ENCODE measurements around the gene ECT2. TPM values are rescaled to one million over a fixed set of nuclear protein-coding genes. Genes with fewer than 3 reads are reported as not detected.
"Not testable (repeated sequence)": the region's sequence is repeated elsewhere in the genome, so short reads cannot be mapped to it uniquely, and the experiment has no call there.

The ECT2 gene
- total RNA-seq, 2 donors from 2014 or later: 90.3 to 141 TPM

DNA sequence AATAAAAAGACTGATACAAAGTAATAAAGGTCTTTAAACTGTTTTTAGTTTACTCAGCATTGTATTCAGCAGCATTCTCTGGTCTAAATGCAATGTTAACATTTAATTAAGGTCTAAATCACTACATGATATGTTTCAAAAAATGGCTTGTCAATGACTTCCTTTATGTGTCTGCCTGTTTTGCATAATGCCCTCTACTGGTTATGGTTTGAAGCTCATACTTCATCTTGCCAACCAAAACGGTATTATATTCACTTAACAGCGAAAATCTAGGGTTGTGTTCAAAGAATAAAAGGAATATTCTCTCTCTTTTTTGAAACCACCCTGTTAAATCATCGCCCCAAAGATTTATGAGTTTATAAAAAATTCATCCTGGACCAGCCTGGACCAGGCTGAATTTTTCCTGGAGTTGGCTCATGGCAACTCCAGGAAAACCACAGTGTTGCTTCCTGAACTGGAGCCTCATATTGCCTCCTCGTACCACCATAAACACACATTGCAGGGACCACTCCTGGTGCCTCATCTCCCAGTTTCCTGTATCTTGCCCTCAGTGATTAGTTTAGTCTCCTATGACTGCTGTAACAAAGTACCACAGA is 32.9 kb upstream of the ECT2 start:
- Histone ChIP-seq H3K4me3 (ENCODE audit: low read length) (no peak overlapping the region), H3K27ac (ENCODE audit: low read depth, low read length) (no peak overlapping the region), H3K4me1 (ENCODE audit: control insufficient read depth, insufficient read depth, low read length) (peaks cover 5% of the 10 kb centered on the region), H3K9me3 (ENCODE audit: control insufficient read depth, low read length) (peaks cover 26% of the 10 kb centered on the region), H3K9ac (ENCODE audit: extremely low read depth, low read length, poor library complexity, severe bottlenecking) (no peak overlapping the region), H3K36me3 (ENCODE audit: control insufficient read depth, insufficient read depth, low read length) (no peaks in the 10 kb centered on the region), H3K27me3 (ENCODE audit: control insufficient read depth, insufficient read depth, low read length, poor library complexity, severe bottlenecking) (no peaks in the 10 kb centered on the region)
- DNase-seq: no peak
- WGBS, 2 experiments (ENCODE audit: insufficient coverage in 1 of 2, insufficient read length in 1 of 2): 79 to 86% methylated on average over 2 to 4 of the region's 4 CpGs
- H3K36me3 Mint-ChIP-seq (ENCODE audit: low read depth): peaks cover 10% of the 10 kb centered on the region
- peaks cover 4% of the 10 kb centered on the region for H3K27me3 Mint-ChIP-seq (ENCODE audit: insufficient read depth)
- peak; percentile 33 for TF ChIP-seq CTCF (conservative IDR thresholded peaks at IDR 0.05)
- H3K4me3 Mint-ChIP-seq: no peak overlapping the region
- peaks cover 19% of the 10 kb centered on the region for H3K4me1 Mint-ChIP-seq
- peaks cover 42% of the 10 kb centered on the region for H3K9me3 Mint-ChIP-seq
- H3K27ac Mint-ChIP-seq: no peak overlapping the region

GRCh38 chr3:172722536-172723040 is 27.9 kb upstream of the ECT2 start:
- H3K9me3 Mint-ChIP-seq: peaks cover 59% of the 10 kb centered on the region
- peaks cover 17% of the 10 kb centered on the region for H3K36me3 Mint-ChIP-seq (ENCODE audit: low read depth)
- H3K4me3 Mint-ChIP-seq; H3K27ac Mint-ChIP-seq; H3K27me3 Mint-ChIP-seq (ENCODE audit: insufficient read depth); H3K27ac ChIP-seq (ENCODE audit: low read depth, low read length); H3K27me3 ChIP-seq (ENCODE audit: control insufficient read depth, insufficient read depth, low read length, poor library complexity, severe bottlenecking); H3K4me1 ChIP-seq (ENCODE audit: control insufficient read depth, insufficient read depth, low read length); DNase-seq; H3K4me3 ChIP-seq (ENCODE audit: low read length); H3K9ac ChIP-seq (ENCODE audit: extremely low read depth, low read length, poor library complexity, severe bottlenecking); H3K36me3 ChIP-seq (ENCODE audit: control insufficient read depth, insufficient read depth, low read length): not testable (repeated sequence)
- WGBS, 2 experiments (ENCODE audit: insufficient coverage in 1 of 2, insufficient read length in 1 of 2): 93 to 100% methylated on average over 7 to 8 of the region's 8 CpGs
- peaks cover 37% of the 10 kb centered on the region for H3K9me3 ChIP-seq (ENCODE audit: control insufficient read depth, low read length)
- H3K4me1 Mint-ChIP-seq: peaks cover 19% of the 10 kb centered on the region

- H3K9ac ChIP-seq (ENCODE audit: extremely low read depth, low read length, poor library complexity, severe bottlenecking): no peak overlapping the region
- no peak overlapping the region for H3K27ac Mint-ChIP-seq
- TF ChIP-seq CTCF (conservative IDR thresholded peaks at IDR 0.05): no peak
- DNase-seq: no peak
- no peaks in the 10 kb centered on the region for H3K36me3 ChIP-seq (ENCODE audit: control insufficient read depth, insufficient read depth, low read length)
- peaks cover 15% of the 10 kb centered on the region for H3K9me3 ChIP-seq (ENCODE audit: control insufficient read depth, low read length)
- WGBS, 2 experiments (ENCODE audit: insufficient coverage in 1 of 2, insufficient read length in 1 of 2): 94 to 100% methylated on average over 1 of the region's 1 CpG
- H3K9me3 Mint-ChIP-seq: peaks cover 26% of the 10 kb centered on the region
- peaks cover 3% of the 10 kb centered on the region for H3K27me3 Mint-ChIP-seq (ENCODE audit: insufficient read depth)
- no peaks in the 10 kb centered on the region for H3K27me3 ChIP-seq (ENCODE audit: control insufficient read depth, insufficient read depth, low read length, poor library complexity, severe bottlenecking)
- H3K27ac ChIP-seq (ENCODE audit: low read depth, low read length): no peak overlapping the region
- peaks cover 9% of the 10 kb centered on the region for H3K4me1 Mint-ChIP-seq
- H3K4me1 ChIP-seq (ENCODE audit: control insufficient read depth, insufficient read depth, low read length): no peaks in the 10 kb centered on the region
- H3K36me3 Mint-ChIP-seq (ENCODE audit: low read depth): peaks cover 8% of the 10 kb centered on the region
- H3K4me3 ChIP-seq (ENCODE audit: low read length): no peak overlapping the region
- no peak overlapping the region for H3K4me3 Mint-ChIP-seq
Observed at GRCh38 chr3:172726380-172726779, 24.1 kb upstream of the ECT2 start.

Measured in endodermal cell (in vitro differentiated cells).